ENCODE results near the gene IL6R. TPM values are rescaled to one million over a fixed set of nuclear protein-coding genes. Genes with fewer than 3 reads are reported as not detected.

IL6R gene
- polyA plus RNA-seq, 1 experiment = 6.8 TPM

- DNase-seq (ENCODE audit: low read depth) = no peak
- ChIA-PET POLR2A (no interaction called here), CTCF (interaction anchor here (0.7 kb wide), 1 partner anchor 9 kb away, joined by 3 read pairs; no protein-coding TSS in a partner anchor)
- Histone ChIP-seq H3K27me3 (ENCODE audit: control insufficient read depth, insufficient read depth, low read length) (no peaks in the 10 kb centered on the region), H3K36me3 (ENCODE audit: control insufficient read depth, insufficient read depth, low read length) (peaks cover 5% of the 10 kb centered on the region), H3K4me3 (ENCODE audit: low read depth, low read length) (no peak overlapping the region)
- no peak for TF ChIP-seq CTCF (IDR thresholded peaks at IDR 0.05; ENCODE audit: insufficient read depth, low read depth, low read length)
Measured at GRCh38 chr1:154433161-154433764, 28.1 kb downstream of the IL6R start.

DNA sequence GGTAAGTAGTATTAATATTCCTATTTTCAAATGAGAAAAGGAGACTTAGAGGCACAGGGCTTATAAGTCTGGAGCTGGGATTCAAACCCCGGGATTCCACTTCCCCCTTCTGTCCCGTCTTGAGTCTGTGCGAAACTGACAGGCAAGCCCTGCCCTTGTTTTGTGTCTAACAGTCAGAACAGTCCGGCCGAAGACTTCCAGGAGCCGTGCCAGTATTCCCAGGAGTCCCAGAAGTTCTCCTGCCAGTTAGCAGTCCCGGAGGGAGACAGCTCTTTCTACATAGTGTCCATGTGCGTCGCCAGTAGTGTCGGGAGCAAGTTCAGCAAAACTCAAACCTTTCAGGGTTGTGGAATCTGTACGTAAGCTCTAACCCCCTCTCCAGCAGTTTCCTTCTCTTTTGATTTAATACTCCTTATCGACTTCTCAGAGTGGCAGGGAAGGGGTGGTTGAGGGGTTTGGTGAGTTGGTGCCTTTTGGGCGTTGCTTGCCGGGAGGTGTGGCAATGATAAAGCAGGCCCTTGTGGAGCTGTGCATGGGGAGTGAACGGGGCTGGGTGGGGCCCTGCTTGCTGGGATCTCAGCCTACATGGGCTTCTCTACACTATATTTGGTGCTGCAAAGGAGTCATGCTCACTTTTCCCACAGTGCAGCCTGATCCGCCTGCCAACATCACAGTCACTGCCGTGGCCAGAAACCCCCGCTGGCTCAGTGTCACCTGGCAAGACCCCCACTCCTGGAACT, 29.4 kb downstream of the IL6R start:
- H3K27me3 ChIP-seq (ENCODE audit: control insufficient read depth, insufficient read depth, low read length) = no peaks in the 10 kb centered on the region
- POLR2A ChIA-PET = no interaction called here
- DNase-seq (ENCODE audit: low read depth) = no peak
- CTCF ChIA-PET = no interaction called here
- no peak overlapping the region for H3K4me3 ChIP-seq (ENCODE audit: low read depth, low read length)
- TF ChIP-seq CTCF (IDR thresholded peaks at IDR 0.05; ENCODE audit: insufficient read depth, low read depth, low read length) = no peak
- H3K36me3 ChIP-seq (ENCODE audit: control insufficient read depth, insufficient read depth, low read length) = peaks cover 5% of the 10 kb centered on the region

DNA sequence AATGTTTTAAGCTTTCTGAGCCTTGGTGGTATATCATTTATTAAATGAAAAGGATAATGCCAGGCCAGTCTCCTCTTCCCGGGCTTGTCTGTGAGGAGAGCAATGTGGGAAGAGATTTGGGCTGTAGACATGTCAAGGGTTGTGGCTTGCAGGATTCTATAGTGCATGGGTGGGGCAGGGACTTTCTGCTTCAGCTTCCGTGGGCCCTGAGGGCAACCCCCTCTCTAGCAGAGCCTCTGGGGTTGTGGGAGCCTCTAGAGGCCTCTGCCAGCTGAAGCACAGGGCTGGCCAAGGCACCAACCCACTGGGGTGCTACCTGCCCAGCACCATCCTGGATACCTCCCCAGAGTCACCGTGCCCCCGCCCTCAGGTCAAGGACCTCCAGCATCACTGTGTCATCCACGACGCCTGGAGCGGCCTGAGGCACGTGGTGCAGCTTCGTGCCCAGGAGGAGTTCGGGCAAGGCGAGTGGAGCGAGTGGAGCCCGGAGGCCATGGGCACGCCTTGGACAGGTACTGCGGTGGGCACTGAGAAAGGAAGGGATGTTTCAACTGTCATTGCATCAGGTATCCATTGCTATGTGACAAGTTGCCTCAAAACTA, 30.6 kb downstream of the IL6R start:
- DNase-seq (ENCODE audit: low read depth) = no peak
- Histone ChIP-seq H3K4me3 (ENCODE audit: low read depth, low read length) (no peak overlapping the region), H3K36me3 (ENCODE audit: control insufficient read depth, insufficient read depth, low read length) (peaks cover 5% of the 10 kb centered on the region), H3K27me3 (ENCODE audit: control insufficient read depth, insufficient read depth, low read length) (no peaks in the 10 kb centered on the region)
- TF ChIP-seq CTCF (IDR thresholded peaks at IDR 0.05; ENCODE audit: insufficient read depth, low read depth, low read length) = no peak
- CTCF ChIA-PET = no interaction called here
- POLR2A ChIA-PET = no interaction called here

DNA sequence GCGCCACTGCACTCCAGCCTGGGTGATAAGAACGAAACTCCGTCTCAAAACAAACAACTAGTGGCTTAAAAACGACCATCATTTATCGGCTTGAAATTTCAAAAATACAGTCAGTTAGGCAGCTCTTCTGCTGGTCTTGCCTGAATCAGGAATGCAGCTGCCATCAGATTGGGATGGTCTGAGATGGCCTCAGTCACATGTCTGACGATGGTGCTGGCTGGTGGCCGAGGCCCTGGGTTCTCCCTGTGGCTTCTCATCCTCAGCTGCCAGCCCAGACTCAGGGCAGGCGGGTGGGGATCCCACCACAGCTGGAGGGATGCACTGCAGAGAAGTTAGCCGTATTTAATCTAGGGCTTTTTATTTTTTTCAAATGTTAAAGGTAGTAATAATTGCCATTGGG, 31.3 kb downstream of the IL6R start:
- Histone ChIP-seq H3K36me3 (ENCODE audit: control insufficient read depth, insufficient read depth, low read length) (peaks cover 5% of the 10 kb centered on the region), H3K27me3 (ENCODE audit: control insufficient read depth, insufficient read depth, low read length) (no peaks in the 10 kb centered on the region), H3K4me3 (ENCODE audit: low read depth, low read length) (no peak overlapping the region)
- POLR2A ChIA-PET = no interaction called here
- CTCF ChIA-PET = interaction anchor here (1.2 to 1.3 kb wide), 2 partner anchors 8 to 27 kb away, joined by 4 read pairs; no protein-coding TSS in a partner anchor
- no peak for DNase-seq (ENCODE audit: low read depth)
- TF ChIP-seq CTCF (IDR thresholded peaks at IDR 0.05; ENCODE audit: insufficient read depth, low read depth, low read length) = no peak

- CTCF ChIA-PET = no interaction called here
Measured at GRCh38 chr1:154440036-154440804, 35.1 kb downstream of the IL6R start.

More at GRCh38 chr1:154440036-154440804, 35.1 kb downstream of the IL6R start:
- Histone ChIP-seq H3K27me3 (ENCODE audit: control insufficient read depth, insufficient read depth, low read length) (no peaks in the 10 kb centered on the region), H3K4me3 (ENCODE audit: low read depth, low read length) (no peak overlapping the region), H3K36me3 (ENCODE audit: control insufficient read depth, insufficient read depth, low read length) (peaks cover 5% of the 10 kb centered on the region)
- POLR2A ChIA-PET = no interaction called here
- DNase-seq (ENCODE audit: low read depth) = no peak
- TF ChIP-seq CTCF (IDR thresholded peaks at IDR 0.05; ENCODE audit: insufficient read depth, low read depth, low read length) = no peak

Measured in BJ (cell line).